H1 (cell line): ENCODE measurements around the gene PTCSC3. TPM values are rescaled to one million over a fixed set of nuclear protein-coding genes. Genes with fewer than 3 reads are reported as not detected.

ENCODE experiments used
- CTCF ChIA-PET: fragments of 300-600 bp; sonication (Branson Sonifier 250); formaldehyde crosslinking; loops from one replicate; lab custom pipeline; 2021; ENCODE audit not compliant: partially characterized antibody; lab: Charles Lee
- POLR2A ChIA-PET: fragments of 300-600 bp; sonication (Branson Sonifier 250); formaldehyde crosslinking; loops from one replicate; lab custom pipeline; 2021; ENCODE audit warnings: inconsistent platforms; ENCODE audit not compliant: partially characterized antibody; lab: Charles Lee
- DNase-seq, 2 experiments: peaks; one replicate each; pipeline versions ENCODE4 v3.0.0 to v3.0.0-alpha.2; 2010 to 2022; ENCODE audit warnings: low spot score in 2 of 2, low read depth in 1 of 2, mixed read lengths in 1 of 2
- FAIRE-seq: peaks from 2 replicates; lab custom pipeline; 2011; peaks lifted over from hg19 to GRCh38; lab: Jason Lieb, UNC
- H2AFZ ChIP-seq: 2 replicates; pipeline ENCODE4 v1.8.1; 2012; ENCODE audit warnings: low read length, inconsistent platforms
- H2AK5ac ChIP-seq: 2 replicates; pipeline ENCODE4 v1.6.1; 2013; ENCODE audit warnings: low read depth, low read length
- H2BK120ac ChIP-seq: replicated peaks from 2 replicates; pipeline ENCODE3; 2013; ENCODE audit warnings: low read depth, low read length, inconsistent platforms
- H2BK12ac ChIP-seq: 2 replicates; pipeline ENCODE4 v1.6.1; 2013; ENCODE audit warnings: low read depth, low read length
- H2BK15ac ChIP-seq: 2 replicates; pipeline ENCODE4 v1.6.1; 2013; ENCODE audit warnings: low read length
- H2BK20ac ChIP-seq: 2 replicates; pipeline ENCODE4 v1.6.1; 2013; ENCODE audit warnings: low read length
- H2BK5ac ChIP-seq: 2 replicates; pipeline ENCODE4 v1.6.1; 2013; ENCODE audit warnings: low read depth, low read length
- H3K14ac ChIP-seq: 2 replicates; pipeline ENCODE4 v1.6.1; 2013; ENCODE audit warnings: inconsistent platforms; ENCODE audit not compliant: insufficient read length
- H3K18ac ChIP-seq: 2 replicates; pipeline ENCODE4 v1.6.1; 2013; ENCODE audit warnings: low read length; ENCODE audit errors: extremely low read depth
- H3K23ac ChIP-seq: 2 replicates; pipeline ENCODE4 v1.6.1; 2013; ENCODE audit warnings: inconsistent platforms; ENCODE audit not compliant: insufficient read length
- H3K23me2 ChIP-seq: 2 replicates; pipeline ENCODE4 v1.6.1; 2013; ENCODE audit warnings: low read depth, low read length
- H3K27ac ChIP-seq: 2 replicates; pipeline ENCODE4 v1.6.1; 2011; ENCODE audit warnings: low read depth, low read length, inconsistent platforms
- H3K27me3 ChIP-seq, 4 experiments: replicated peaks in 1 of 4; 1 replicate in 1 of 4; 2 replicates in 3 of 4; pipeline versions ENCODE4 v1.6.1 to v1.8.1; 2011 to 2013; ENCODE audit warnings: low read length in 3 of 4, mild to moderate bottlenecking in 3 of 4, inconsistent platforms in 2 of 4, mixed read lengths in 2 of 4, moderate library complexity in 1 of 4; ENCODE audit not compliant: control insufficient read depth in 3 of 4, insufficient read depth in 3 of 4; ENCODE audit errors: extremely low read depth in 1 of 4
- H3K36me3 ChIP-seq, 4 experiments: 2 replicates each; pipeline versions ENCODE4 v1.6.1 to v1.8.1; 2011 to 2013; ENCODE audit warnings: mild to moderate bottlenecking in 4 of 4, low read length in 3 of 4, moderate library complexity in 2 of 4, control low read depth in 1 of 4, inconsistent platforms in 1 of 4; ENCODE audit not compliant: insufficient read depth in 4 of 4, control insufficient read depth in 2 of 4
- H3K4ac ChIP-seq: replicated peaks from 2 replicates; pipeline ENCODE3; 2013; ENCODE audit warnings: low read length, low read depth, mixed read lengths, inconsistent platforms; ENCODE audit not compliant: insufficient read length
- H3K4me1 ChIP-seq, 4 experiments: replicated peaks in 1 of 4; 1 replicate in 1 of 4; 2 replicates in 3 of 4; pipeline versions ENCODE4 v1.6.1 to v1.8.1; 2011 to 2013; ENCODE audit warnings: low read length in 3 of 4, inconsistent platforms in 2 of 4, mixed read lengths in 1 of 4; ENCODE audit not compliant: insufficient read depth in 4 of 4, control insufficient read depth in 3 of 4
- H3K4me2 ChIP-seq, 2 experiments: 2 replicates each; pipeline versions ENCODE4 v1.6.1 to v1.8.1; 2011 to 2013; ENCODE audit warnings: low read depth in 2 of 2, low read length in 2 of 2, control low read depth in 1 of 2, inconsistent platforms in 1 of 2, mild to moderate bottlenecking in 1 of 2; ENCODE audit not compliant: insufficient read depth in 1 of 2
- H3K4me3 ChIP-seq, 4 experiments: fragments of 200-600, 300-600 bp in 1 of 4; sonication (generic), shearing (Covaris generic), sonication (Bioruptor Twin) in 1 of 4; 2 replicates each; pipeline versions ENCODE4 v1.5.1 to v1.8.1; 2011 to 2016; ENCODE audit warnings: low read length in 4 of 4, low read depth in 3 of 4, control low read depth in 2 of 4, inconsistent platforms in 2 of 4, mild to moderate bottlenecking in 2 of 4, mixed read lengths in 1 of 4, moderate library complexity in 1 of 4; ENCODE audit not compliant: insufficient read depth in 2 of 4; ENCODE audit errors: extremely low read depth in 1 of 4
- H3K56ac ChIP-seq: replicated peaks from 2 replicates; pipeline ENCODE3; 2013; ENCODE audit warnings: low read depth, mild to moderate bottlenecking, mixed read lengths, low read length, inconsistent platforms; ENCODE audit not compliant: insufficient read length
- H3K79me1 ChIP-seq: 2 replicates; pipeline ENCODE4 v1.6.1; 2013; ENCODE audit warnings: low read depth, low read length, control low read depth
- H3K79me2 ChIP-seq, 2 experiments: 2 replicates each; pipeline versions ENCODE4 v1.6.1 to v1.8.1; 2012 to 2013; ENCODE audit warnings: low read length in 2 of 2, mild to moderate bottlenecking in 2 of 2, inconsistent platforms in 1 of 2; ENCODE audit not compliant: insufficient read depth in 2 of 2, control insufficient read depth in 1 of 2
- H3K9ac ChIP-seq, 4 experiments: replicated peaks in 1 of 4; 1 replicate in 1 of 4; 2 replicates in 3 of 4; pipeline versions ENCODE4 v1.6.1 to v1.8.1; 2011 to 2013; ENCODE audit warnings: low read depth in 3 of 4, low read length in 3 of 4, control low read depth in 2 of 4, mild to moderate bottlenecking in 2 of 4, moderate library complexity in 2 of 4, inconsistent platforms in 1 of 4; ENCODE audit errors: extremely low read depth in 1 of 4
- H3K9me3 ChIP-seq, 2 experiments: 2 replicates each; pipeline versions ENCODE4 v1.6.1 to v1.8.1; 2012 to 2013; ENCODE audit warnings: mild to moderate bottlenecking in 2 of 2, moderate library complexity in 2 of 2, control low read depth in 1 of 2, inconsistent platforms in 1 of 2, low read depth in 1 of 2, low read length in 1 of 2, mixed read lengths in 1 of 2; ENCODE audit not compliant: insufficient read depth in 2 of 2
- H4K20me1 ChIP-seq, 2 experiments: replicated peaks in 1 of 2; 2 replicates each; pipeline versions ENCODE3 to v1.8.1; 2011 to 2013; ENCODE audit warnings: inconsistent platforms in 2 of 2, low read length in 2 of 2, mild to moderate bottlenecking in 1 of 2; ENCODE audit not compliant: insufficient read depth in 2 of 2, control insufficient read depth in 1 of 2
- H4K5ac ChIP-seq: 2 replicates; pipeline ENCODE4 v1.6.1; 2013; ENCODE audit warnings: low read length, low read depth, mixed read lengths, inconsistent platforms; ENCODE audit not compliant: insufficient read length
- H4K8ac ChIP-seq: 2 replicates; pipeline ENCODE4 v1.8.0; 2013; ENCODE audit warnings: mild to moderate bottlenecking, moderate library complexity, low read length, inconsistent platforms; ENCODE audit not compliant: insufficient read depth; ENCODE audit errors: extremely low read depth
- H4K91ac ChIP-seq: replicated peaks from 2 replicates; pipeline ENCODE3; 2013; ENCODE audit warnings: low read length, mixed read lengths, inconsistent platforms; ENCODE audit not compliant: insufficient read length
- ATF3 ChIP-seq: IDR thresholded peaks from 2 replicates; pipeline ENCODE4 v1.6.1; 2011; ENCODE audit warnings: low read depth, mild to moderate bottlenecking, low read length; ENCODE audit not compliant: insufficient read depth
- BACH1 ChIP-seq: IDR thresholded peaks from 2 replicates; pipeline ENCODE4 v1.6.1; 2012; ENCODE audit warnings: low read length, improper control_type of control experiment
- CTCF ChIP-seq, 3 experiments: IDR thresholded peaks; 1 replicate in 2 of 3; 2 replicates in 1 of 3; pipeline versions ENCODE4 v1.5.1 to v1.6.1; 2011; ENCODE audit warnings: low read length in 3 of 3, mild to moderate bottlenecking in 3 of 3, inconsistent platforms in 2 of 3, low read depth in 1 of 3, moderate library complexity in 1 of 3; ENCODE audit not compliant: insufficient read depth in 1 of 3; ENCODE audit errors: control extremely low read depth in 1 of 3
- GABPA ChIP-seq: IDR thresholded peaks from 2 replicates; pipeline ENCODE4 v1.6.1; 2011; ENCODE audit warnings: mild to moderate bottlenecking, low read length, moderate library complexity, borderline replicate concordance; ENCODE audit not compliant: insufficient read depth
- PHF8 ChIP-seq: fragments of 200-600 bp; sonication (generic); conservative IDR thresholded peaks from 2 replicates; pipeline ENCODE4 v1.7.1; 2012; ENCODE audit warnings: low read depth, mild to moderate bottlenecking, inconsistent platforms, low read length, moderate library complexity
- RBBP5 ChIP-seq: IDR thresholded peaks from 2 replicates; pipeline ENCODE4 v1.7.1; 2012; ENCODE audit warnings: low read depth, mild to moderate bottlenecking, inconsistent platforms, low read length, moderate library complexity, borderline replicate concordance
- SIN3A ChIP-seq, 2 experiments: IDR thresholded peaks in 1 of 2; conservative IDR thresholded peaks in 1 of 2; 2 replicates each; pipeline ENCODE4 v1.6.1; 2011 to 2012; ENCODE audit warnings: low read length in 2 of 2, improper control_type of control experiment in 1 of 2, low read depth in 1 of 2, mild to moderate bottlenecking in 1 of 2
- SP4 ChIP-seq: IDR thresholded peaks from 2 replicates; pipeline ENCODE4 v1.6.1; 2012; ENCODE audit warnings: low read length, inconsistent platforms
- TBP ChIP-seq: IDR thresholded peaks from 2 replicates; pipeline ENCODE4 v1.6.1; 2011; ENCODE audit warnings: low read depth, low read length, improper control_type of control experiment
- WGBS, 2 experiments: shearing (Covaris generic) in 1 of 2; methylation state at CpG; one replicate each; pipeline versions ENCODE4 v1.1.6 to v1.1.7; 2013 to 2015; ENCODE audit warnings: low lambda C conversion rate in 2 of 2, mixed read lengths in 2 of 2, inconsistent platforms in 1 of 2, low coverage in 1 of 2, missing lambda C conversion rate in 1 of 2; ENCODE audit not compliant: insufficient replicate concordance in 2 of 2, insufficient coverage in 1 of 2, insufficient read length in 1 of 2; ENCODE audit errors: extremely low coverage in 1 of 2, missing lambda C conversion rate in 1 of 2; 5-methylcytosine and 5-hydroxymethylcytosine counted together
- long read RNA-seq, 2 experiments: library from RNA in 1 of 2; library from capped mRNA in 1 of 2; stranded (forward); transcript quantifications; one replicate each; pipeline ENCODE4 v2.0.0, GENCODE V29; 2021; ENCODE audit warnings: inconsistent platforms in 1 of 2
- polyA minus RNA-seq, 3 experiments: library from RNA; depleted of rRNA, polyadenylated mRNA; stranded (reverse); fragments of >200 nt; gene quantifications; 1 replicate in 2 of 3; 2 replicates in 1 of 3; pipeline ENCODE4 v1.2.3, GENCODE V29; 2011
- polyA plus RNA-seq, 7 experiments: library from polyadenylated mRNA; depleted of rRNA in 3 of 7; stranded (reverse) in 5 of 7; unstranded in 2 of 7; fragments of >200 nt in 5 of 7; fragments of 200-250 nt in 2 of 7; gene quantifications; 1 replicate in 5 of 7; 2 replicates in 1 of 7; 4 replicates in 1 of 7; pipeline versions ENCODE4 v1.2.1 to v1.2.3, GENCODE V29; 2011 to 2013; ENCODE audit warnings: missing spikeins in 2 of 7, mixed read lengths in 2 of 7
- total RNA-seq: library from RNA; stranded (reverse); fragmentation: NEBNext Ultra II Directional; extraction: Animal tissue kit (Norgen Biotek cat#: 25700); gene quantifications from 2 replicates; pipeline ENCODE4 v1.2.1, GENCODE V29; 2021

The PTCSC3 gene
- total RNA-seq = not detected in 2 replicates
- not detected in 2 replicates for polyA plus RNA-seq (2011; rRNA removed)
- polyA plus RNA-seq (2011; cell fraction: cytosol; rRNA removed) = not detected
- polyA plus RNA-seq (2011; cell fraction: nucleus; rRNA removed) = not detected
- not detected in 4 replicates for polyA plus RNA-seq (2012, experiment 1 of 2)
- polyA plus RNA-seq (2012, experiment 2 of 2) = not detected
- polyA plus RNA-seq (2013, experiment 1 of 2) = not detected
- polyA plus RNA-seq (2013, experiment 2 of 2) = not detected
- polyA minus RNA-seq (2011; rRNA and poly(A)+ RNA removed) = not detected in 2 replicates
- polyA minus RNA-seq (2011; cell fraction: cytosol; rRNA and poly(A)+ RNA removed) = not detected
- not detected for polyA minus RNA-seq (2011; cell fraction: nucleus; rRNA and poly(A)+ RNA removed)
- long read RNA-seq, experiment 1 = 0 reads
- long read RNA-seq, experiment 2 = 0 reads

GRCh38 chr14:36176524-36176923 is at the start of gene PTCSC3:
PTCSC3 (minus strand) TSS chr14:36176722.
- Histone ChIP-seq H2BK5ac (no peak within 1 kb of the TSS), H3K27ac (no peak within 1 kb of the TSS), H2BK20ac (no peak within 1 kb of the TSS), H2BK12ac (no peak within 1 kb of the TSS), H3K56ac (no peak within 1 kb of the TSS), H3K18ac (no peak within 1 kb of the TSS), H3K23me2 (no peaks in the 10 kb centered on the region), H4K8ac (no peak within 1 kb of the TSS), H3K79me1 (no peaks in the 10 kb centered on the region), H3K4me2 (no peak within 1 kb of the TSS), H3K36me3 (no peaks in the 10 kb centered on the region), H4K20me1 (no peaks in the 10 kb centered on the region), H3K23ac (no peak within 1 kb of the TSS), H3K9me3 (no peaks in the 10 kb centered on the region), H3K4me3 (no peak within 1 kb of the TSS), H4K5ac (no peak within 1 kb of the TSS), H2AK5ac (no peak within 1 kb of the TSS), H2BK15ac (no peak within 1 kb of the TSS), H3K9ac (no peak within 1 kb of the TSS), H3K4me1 (no peaks in the 10 kb centered on the region), H3K27me3 (no peaks in the 10 kb centered on the region), H3K79me2 (no peaks in the 10 kb centered on the region), H4K91ac (no peak within 1 kb of the TSS), H2AFZ (no peak within 1 kb of the TSS), H3K4ac (no peak within 1 kb of the TSS), H3K14ac (no peak within 1 kb of the TSS), H2BK120ac (no peak within 1 kb of the TSS)
- POLR2A ChIA-PET = no interaction called here
- 91% methylated on average over 4 of the region's 4 CpGs; no CpG with 5 or more reads in 1 of the 2 experiments for WGBS, 2 experiments
- DNase-seq = no peak
- no peak for FAIRE-seq
- CTCF ChIA-PET = interaction anchor here (1.5 to 1.8 kb wide), 2 partner anchors 15 to 106 kb away, joined by 4 read pairs; no protein-coding TSS in a partner anchor
- TF ChIP-seq BACH1 (no peak), ATF3 (no peak), GABPA (no peak), CTCF (IDR thresholded peaks at IDR 0.05; ENCODE audit: control extremely low read depth in 1 of 3, insufficient read depth in 1 of 3, low read depth in 1 of 3, low read length in 3 of 3) (no peak), TBP (no peak), SIN3A (conservative IDR thresholded peaks at IDR 0.05 in 1 of 2, IDR thresholded peaks at IDR 0.05 in 1 of 2; ENCODE audit: low read depth in 1 of 2, low read length in 2 of 2) (no peak), RBBP5 (no peak), PHF8 (no peak), SP4 (no peak)
